ENCODE data around the gene ART3.
A peak's percentile ranks its signal among the peaks of the same experiment; 100 is the strongest.
"Not testable (repeated sequence)": the region's sequence is repeated elsewhere in the genome, so short reads cannot be mapped to it uniquely, and the experiment has no call there.

The ART3 gene, protein sequence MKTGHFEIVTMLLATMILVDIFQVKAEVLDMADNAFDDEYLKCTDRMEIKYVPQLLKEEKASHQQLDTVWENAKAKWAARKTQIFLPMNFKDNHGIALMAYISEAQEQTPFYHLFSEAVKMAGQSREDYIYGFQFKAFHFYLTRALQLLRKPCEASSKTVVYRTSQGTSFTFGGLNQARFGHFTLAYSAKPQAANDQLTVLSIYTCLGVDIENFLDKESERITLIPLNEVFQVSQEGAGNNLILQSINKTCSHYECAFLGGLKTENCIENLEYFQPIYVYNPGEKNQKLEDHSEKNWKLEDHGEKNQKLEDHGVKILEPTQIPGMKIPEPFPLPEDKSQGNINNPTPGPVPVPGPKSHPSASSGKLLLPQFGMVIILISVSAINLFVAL

DNA sequence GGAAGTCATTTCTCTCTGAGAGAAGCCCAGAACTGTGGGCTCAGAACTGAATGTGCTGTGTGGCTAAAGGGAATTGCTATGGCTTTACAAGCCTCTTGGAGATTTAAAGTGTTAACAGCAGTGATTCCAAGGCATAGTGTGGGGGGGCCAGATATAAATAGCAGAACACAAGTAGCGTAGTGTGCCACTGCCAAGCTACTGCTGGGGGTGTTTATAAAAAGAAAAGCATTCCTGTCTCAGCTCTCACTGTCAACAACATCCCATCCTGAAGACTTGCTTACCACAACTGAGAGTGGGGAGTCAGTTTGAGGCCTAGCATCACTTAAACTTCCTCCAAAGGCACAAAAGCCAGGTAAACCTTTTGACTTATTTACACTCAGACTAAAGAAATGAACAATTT is at the start of gene ART3:
TSS of gene ART3 (plus strand) at position 242 of the 400 bp plus-strand sequence. CDS start 1,181 bp downstream, outside the sequence.
- DNase-seq: no peak

DNA sequence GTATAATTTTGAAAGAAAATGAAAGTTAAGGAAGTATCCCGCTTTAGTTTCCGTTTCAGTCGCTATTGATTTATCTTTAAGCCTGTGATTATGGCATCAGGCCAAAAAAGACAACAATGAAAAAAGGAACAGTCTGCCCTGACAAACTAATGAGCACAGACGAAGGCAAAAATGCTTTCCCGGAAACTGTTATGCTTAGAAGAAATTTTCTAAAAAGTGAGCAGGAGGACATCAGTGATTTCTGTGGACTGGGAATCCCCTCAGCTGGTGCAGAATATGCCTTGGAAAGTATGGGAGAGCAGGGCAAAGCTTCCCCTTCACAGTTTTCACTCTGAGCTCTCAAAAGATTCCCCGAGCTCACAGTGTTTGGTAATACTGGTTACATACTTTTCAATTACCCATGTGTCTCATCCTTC is 46.2 kb upstream of the ART3 start:
- DNase-seq: peak in 1 of 2 donors; percentile 33

DNA sequence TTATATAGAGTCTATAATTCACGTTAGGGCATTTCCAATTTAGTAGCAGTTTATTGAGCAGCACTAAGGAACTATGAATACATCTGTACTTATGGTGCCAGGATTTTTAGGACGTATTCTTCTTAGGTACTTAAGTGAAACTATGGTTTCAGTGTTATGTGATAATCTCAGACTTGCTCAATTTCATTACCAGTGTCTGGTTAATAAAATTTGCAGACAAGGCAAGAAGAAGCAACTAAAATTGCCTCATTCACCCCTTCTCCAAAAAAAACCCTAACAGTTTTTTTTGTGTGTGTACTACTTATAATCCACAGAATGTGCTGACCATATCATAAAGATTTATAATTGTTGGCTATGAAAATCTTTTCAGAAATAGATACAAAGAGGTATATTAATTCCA is 45.2 kb upstream of the ART3 start:
- DNase-seq: no peak

DNA sequence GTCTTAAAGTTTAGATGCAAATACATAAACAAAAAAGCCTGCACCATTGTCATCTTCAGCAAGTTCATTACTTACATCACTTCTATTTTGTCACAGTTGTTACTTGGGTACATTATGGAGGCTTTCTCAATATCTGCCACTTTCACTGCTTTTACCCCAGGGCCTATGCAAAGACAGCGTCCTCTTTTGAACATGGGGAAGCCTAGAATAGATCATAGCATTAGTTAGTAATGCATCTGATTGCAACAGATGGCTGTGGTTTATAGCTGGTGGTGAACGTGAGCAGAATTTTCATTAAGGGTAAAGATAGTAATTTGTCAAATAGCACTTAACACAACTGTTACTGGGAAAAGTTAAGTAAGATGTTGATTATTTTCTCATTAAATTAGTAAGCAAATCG is 39.4 kb upstream of the ART3 start:
- no peak for DNase-seq

DNA sequence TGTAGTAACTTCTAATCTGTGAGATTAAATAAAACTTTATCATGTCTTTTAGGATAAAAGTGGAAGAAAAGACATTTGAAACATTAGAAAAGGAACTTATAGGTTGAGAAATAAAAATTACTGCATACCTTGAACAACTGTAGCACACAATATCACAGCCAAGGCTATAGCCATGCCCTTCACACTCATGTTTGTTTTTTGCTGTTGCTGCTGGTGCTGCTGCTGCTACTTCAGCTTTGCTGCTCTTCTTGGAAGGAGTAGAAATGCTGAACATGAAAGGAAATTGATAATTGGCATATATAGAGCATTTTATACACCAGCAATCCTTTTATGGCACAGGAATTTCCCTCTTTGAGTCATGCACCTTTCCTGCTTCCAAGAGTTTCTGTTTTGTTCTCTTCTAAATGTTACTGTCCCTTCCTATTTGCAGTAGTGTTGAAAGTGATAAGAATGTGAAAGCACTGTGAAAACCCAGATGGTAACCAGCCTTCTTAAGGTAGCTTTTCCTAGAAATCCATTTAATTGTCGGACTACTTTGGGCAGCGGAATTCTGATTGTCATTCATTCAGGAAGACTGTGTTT is 38.6 kb upstream of the ART3 start, which contains the start of gene CXCL11:
TSS of gene CXCL11 (minus strand) at position 272 of the 582 bp plus-strand sequence. CDS start at position 189, 83 bp downstream.
- no peak for DNase-seq

DNA sequence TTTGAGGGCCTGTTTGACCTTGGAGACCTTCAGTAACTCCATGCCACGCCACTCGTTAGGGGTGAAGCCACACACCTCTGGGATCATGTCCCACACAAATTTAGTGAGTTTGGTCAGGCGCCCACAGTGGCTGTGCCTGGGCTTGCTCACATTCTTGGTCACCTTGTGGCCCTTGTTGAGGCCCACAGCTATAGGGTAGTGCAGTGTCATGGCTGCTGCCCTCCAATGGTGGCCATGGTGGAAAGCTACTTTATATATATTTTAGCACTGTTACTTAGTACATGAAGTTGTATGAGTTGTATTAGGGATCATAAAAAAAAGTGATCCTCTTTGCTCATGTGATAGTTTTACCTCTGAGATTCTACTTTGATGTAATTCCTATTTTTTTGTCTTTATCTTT is 37.7 kb upstream of the ART3 start:
- DNase-seq: no peak

DNA sequence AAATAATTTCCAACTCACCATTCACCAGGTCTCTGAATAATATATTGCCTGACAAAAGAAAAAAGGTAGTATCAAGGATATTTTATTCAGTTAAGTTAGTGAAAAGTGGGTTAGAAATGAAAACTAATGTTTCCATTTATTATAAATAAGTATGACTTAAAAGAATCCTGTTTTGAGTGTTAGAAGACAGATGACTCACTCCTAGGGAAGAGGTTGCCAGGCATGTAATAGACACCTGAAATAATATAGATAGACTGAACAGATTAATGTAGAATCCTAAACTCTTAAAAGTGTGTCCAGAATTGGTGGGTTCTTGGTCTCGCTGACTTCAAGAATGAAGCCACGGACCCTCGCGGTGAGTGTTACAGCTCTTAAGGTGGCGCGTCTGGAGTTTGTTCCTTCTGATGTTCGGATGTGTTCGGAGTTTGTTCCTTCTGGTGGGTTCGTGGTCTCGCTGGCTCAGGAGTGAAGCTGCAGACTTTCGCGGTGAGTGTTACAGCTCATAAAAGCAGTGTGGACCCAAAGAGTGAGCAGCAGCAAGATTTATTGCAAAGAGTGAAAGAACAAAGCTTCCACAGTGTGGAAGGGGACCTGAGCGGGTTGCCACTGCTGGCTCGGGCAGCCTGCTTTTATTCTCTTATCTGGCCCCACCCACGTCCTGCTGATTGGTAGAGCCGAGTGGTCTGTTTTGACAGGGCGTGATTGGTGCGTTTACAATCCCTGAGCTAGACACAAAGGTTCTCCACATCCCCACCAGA is 32.1 kb upstream of the ART3 start:
- DNase-seq: peak in 1 of 2 donors; percentile 16

DNA sequence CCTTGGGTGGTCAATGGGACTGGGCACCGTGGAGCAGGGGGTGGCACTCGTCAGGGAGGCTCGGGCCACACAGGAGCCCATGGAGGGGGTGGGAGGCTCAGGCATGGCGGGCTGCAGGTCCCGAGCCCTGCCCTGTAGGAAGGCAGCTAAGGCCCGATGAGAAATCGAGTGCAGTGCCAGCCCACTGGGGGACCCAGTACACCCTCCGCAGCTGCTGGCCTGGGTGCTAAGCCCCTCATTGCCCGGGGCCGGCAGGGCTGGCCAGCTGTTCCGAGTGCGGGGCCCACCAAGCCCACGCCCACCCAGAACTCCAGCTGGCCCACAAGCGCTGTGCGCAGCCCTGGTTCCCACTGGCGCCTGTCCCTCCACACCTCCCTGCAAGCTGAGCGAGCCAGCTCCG is 31.2 kb upstream of the ART3 start:
- not testable (repeated sequence) for DNase-seq

DNA sequence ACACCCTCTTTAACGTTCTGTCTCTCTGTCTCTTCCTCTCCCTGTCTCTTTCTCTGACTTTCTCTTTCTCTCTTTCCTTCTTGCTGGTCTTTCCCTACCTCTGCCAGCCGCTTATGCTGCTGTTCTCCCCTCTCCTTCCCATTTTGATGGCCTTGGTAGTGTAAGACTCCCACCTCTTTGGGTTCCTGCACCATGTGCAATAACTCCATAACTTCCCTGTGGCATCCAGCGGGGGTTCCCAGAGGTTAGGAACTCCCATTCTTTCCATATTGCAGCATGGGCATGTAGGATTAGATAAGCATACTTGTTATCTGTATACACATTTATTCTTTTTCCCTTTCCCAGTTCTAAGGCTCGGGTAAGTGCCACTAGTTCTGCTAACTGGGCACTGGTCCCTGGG is 29.8 kb upstream of the ART3 start:
- DNase-seq: not testable (repeated sequence)

DNA sequence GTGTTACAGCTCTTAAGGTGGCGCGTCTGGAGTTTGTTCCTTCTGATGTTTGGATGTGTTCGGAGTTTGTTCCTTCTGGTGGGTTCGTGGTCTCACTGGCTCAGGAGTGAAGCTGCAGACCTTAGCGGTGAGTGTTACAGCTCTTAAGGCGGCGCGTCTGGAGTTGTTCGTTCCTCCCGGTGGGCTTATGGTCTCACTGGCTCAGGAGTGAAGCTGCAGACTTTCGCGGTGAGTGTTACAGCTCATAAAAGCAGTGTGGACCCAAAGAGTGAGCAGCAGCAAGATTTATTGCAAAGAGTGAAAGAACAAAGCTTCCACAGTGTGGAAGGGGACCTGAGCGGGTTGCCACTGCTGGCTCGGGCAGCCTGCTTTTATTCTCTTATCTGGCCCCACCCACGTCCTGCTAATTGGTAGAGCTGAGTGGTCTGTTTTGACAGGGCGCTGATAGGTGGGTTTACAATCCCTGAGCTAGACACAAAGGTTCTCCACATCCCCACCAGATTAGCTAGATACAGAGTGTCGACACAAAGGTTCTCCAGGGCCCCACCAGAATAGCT is 24.6 kb upstream of the ART3 start:
- DNase-seq: not testable (repeated sequence)

DNA sequence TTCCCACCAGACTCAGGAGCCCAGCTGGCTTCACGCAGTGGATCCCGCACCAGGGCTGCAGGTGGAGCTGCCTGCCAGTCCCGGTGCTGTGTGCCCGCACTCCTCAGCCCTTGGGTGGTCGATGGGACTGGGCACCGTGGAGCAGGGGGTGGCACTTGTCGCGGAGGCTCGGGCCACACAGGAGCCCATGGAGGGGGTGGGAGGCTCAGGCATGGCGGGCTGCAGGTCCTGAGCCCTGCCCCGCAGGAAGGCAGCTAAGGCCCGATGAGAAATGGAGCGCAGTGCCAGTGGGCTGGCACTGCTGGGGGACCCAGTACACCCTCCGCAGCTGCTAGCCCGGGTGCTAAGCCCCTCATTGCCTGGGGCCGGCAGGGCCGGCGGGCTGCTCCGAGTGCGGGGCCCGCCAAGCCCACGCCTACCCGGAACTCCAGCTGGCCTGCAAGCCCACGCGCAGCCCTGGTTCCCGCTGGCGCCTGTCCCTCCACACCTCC is 23.9 kb upstream of the ART3 start:
- not testable (repeated sequence) for DNase-seq

DNA sequence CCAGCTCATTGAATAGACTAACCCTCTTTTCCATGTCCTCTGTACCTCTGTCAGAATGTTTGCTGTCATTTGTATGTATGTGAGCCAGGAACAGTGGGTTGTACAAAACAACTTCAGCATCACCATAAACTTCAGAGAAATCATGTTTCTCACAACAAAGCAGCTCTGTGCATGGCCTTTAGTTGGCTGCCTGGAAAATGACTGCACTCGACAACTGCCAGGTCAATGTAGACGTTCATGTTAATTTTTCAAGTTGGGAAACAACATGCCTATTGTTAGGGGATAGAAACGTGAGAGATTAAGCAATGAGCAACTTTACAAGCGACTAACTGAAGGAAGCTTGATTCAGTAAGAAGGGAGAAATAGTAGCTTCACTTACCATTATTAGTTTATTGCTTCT is 20.8 kb upstream of the ART3 start:
- no peak for DNase-seq

DNA sequence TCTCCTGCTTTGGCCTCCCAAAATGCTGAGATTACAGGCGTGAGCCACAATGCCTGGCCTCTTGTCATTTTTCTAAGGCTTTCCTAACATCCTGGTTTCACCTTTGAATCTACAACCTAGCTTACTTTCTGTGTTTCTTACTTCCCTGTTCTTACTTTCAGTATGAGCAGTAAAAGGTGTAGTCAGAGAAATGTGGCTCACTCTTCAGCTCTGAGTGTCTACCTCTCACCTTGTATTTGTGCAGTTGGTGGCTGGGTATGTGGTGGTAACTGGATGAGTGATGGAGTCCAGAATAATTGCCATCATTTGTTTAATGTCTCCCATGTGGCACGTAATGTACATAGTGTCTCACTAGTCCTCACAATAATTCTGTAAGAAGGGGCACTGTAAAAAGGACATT is 19.5 kb upstream of the ART3 start:
- DNase-seq: no peak

DNA sequence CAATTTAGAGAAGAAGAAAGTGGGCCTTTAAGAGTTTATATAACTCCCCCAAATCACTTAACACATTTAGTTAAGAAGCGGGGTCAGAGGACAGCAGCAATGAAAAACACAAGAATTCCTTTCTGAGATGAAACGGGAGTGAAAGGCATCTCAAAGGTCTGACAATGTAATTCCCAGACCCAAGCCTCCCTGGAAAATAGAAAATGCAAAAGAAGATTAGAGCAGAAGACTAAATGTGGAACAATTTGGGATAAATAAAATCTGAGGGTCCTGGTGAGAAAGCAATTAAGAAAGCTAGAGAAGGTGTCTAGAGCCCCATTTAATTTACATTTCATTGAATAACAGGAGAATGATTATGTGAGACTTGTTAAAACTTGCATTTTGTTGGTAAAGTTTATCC is 19.1 kb upstream of the ART3 start:
- no peak for DNase-seq

DNA sequence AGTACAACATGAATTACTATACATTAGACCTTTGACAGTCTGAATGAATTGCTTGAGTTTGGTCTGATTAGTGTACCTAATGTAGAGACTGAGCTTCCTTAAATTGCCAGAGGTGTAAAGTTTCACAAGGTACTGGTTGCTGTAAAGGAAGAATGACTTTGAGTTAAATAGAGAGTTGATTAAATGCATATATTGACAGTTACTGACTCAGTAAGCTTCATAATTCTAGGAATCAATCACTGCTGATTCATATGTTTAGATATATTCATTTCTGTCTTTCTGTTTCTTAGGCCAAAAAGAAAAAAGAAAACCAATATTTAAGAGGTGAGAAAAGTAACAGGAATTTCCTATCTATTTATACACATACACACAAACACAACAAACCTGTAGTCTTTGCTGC is 16.2 kb upstream of the ART3 start:
- no peak for DNase-seq

DNA sequence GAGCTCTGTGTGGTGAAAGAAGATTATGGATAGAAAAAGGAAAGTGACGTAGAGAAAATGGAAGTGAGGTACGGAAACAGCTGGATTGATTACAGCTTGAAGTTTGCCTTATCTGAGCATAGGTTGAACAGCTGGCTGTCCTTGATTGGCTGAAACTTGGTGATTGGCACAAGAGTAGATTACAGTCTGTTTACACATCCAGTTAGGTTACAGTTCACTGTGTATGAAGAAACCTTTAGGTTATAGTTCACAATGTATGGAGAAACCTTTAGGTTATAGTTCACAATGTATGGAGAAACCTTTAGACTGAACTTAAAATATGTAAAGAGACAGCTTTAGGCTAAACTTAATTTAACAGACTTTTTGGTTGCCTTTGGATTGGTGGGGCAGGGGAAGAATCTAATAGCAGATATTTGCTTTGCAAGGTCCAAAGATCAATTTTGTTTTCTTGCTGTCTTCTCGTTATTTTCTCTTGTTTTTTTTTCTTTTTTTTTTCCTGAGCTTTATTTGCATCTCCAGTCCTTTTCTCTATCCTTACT is 15.6 kb upstream of the ART3 start:
- DNase-seq: no peak

DNA sequence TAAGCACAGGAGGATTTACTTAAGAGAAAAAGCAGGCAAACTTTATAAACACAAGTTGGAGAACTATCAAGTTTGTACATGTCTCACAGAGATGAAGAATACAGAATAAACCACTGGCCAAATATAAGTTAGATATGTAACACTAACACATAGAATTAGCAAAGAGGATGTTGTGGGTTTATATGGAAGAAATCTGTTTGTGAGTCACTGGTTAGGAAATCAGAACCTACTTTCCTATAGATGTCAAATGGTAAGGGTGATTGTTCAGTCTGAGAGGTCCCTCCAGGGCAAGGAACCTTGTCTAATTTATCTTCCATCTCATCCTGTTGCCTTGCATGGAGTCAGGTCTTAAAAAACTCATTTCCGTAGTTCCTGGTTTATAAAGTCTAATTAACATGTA is 14.8 kb upstream of the ART3 start:
- peak in 1 of 2 donors; percentile 7 for DNase-seq

DNA sequence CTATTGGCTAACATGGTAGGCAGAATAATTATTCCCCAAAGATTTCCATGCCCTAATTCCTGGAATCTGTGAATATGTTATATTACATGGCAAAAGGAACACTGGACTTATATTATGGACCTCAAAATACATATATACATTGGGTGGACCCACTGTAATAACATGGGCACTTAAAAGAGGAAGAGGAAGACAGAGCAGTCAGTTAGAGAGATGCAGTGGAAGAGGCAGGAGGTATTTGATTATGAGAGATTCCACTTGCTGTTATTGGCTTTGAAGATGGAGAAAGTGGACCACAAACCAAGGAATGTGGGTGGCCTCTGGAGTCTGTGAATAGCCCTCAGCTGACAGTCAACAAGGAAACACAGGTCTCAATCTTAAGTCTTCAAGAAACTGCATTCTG is 14.0 kb upstream of the ART3 start:
- DNase-seq: no peak

DNA sequence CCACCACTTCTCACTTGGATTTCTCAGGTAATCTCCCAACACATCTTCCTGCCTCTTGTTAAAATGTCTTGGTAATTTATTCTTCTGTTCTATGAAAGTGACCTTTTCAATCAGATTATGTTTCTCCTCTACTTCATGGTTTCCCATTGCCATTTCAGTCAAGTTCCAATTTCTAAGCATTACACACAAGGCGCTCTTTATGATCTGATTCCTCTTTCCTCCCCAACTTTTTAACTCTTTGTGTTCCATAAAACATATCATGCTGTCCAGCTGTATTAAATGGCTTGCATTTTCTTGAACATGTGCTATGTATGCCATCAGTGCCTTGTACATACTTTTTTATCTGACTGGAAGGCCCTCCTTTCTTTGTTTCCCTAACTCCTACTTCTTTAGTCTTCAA is 13.1 kb upstream of the ART3 start:
- no peak for DNase-seq

DNA sequence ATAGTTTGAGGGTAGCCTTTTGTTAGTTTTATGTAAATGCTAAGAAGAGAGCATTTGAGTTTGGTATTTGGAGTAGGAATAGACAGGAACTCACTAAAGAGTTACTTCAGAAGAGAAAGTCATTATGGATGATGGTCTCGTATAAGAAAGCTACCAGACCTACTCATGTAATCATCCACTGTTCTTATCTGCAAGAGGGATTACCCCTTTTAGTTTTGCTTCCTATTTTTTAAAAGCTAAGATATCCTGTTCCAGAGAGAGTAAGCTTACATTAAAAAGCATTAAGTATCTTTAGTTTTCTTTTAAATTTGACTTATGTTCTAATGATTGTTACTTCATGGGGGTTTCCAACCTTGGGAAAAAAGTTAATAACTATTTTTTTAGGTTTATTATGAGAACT is 12.5 kb upstream of the ART3 start:
- no peak for DNase-seq

DNA sequence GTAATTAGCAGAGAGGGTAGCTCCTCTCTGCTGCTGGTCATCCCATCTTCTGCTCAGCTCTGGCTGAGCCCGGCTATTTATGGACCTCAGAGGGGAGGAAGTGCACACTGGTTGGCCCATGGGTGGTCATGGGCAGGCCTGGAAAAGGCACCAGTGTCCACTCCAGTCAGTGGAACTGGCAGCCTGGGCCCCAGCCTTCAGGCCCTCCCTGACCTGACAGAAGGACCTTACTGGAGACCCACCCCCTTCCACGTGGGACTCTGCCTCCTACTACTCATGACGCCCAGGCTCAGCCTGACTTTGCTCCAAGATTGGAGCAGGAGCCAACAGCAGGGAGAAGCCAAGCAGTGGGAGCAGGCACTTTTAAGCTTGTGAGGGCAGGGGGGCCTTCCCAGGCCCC is 8.0 kb upstream of the ART3 start:
- no peak for DNase-seq

DNA sequence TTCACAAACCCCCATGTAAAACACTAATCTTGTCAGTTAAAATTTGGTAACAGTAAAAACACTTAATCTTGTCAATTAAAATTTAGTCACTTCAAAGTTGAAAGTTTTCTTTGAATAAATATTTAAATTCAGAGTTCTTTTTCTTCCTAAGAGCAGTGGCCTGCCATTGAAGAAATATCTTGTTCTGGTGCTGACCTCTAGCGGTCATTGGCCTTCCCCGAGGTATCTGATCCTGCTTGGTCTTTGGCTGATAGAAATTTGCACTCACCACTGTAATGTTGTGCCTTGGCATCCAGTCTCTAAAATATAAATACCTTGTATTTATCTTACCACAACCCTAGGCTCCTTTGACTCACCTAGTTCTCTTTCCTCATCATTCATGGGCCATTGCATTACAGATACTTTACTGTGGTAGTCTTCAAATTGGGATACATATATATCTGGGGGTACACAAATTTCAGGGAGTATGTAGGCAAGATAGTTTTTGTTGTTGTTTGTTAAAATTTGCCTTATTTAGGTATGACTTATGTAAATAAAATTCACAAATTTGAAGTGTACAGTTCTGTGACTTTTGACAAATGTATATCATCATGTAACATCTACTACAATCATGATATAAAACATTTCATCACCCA is 6.7 kb upstream of the ART3 start:
- peak; percentile 66 to 73 for DNase-seq

Data from CD4-positive, alpha-beta T cell treated with Interleukin-4 for 1 hour (primary cell).